ENCODE results near the gene TSPAN14.

The TSPAN14 gene

GRCh38 chr10:80491251-80492102 lies 37.4 kb downstream of the TSPAN14 start:
- Histone ChIP-seq H3K27me3 (ENCODE audit: control insufficient read depth, insufficient read depth, low read length) (no peaks in the 10 kb centered on the region), H3K36me3 (ENCODE audit: control insufficient read depth, insufficient read depth, low read length) (peaks cover 39% of the 10 kb centered on the region), H3K9ac (ENCODE audit: low read length) (no peak overlapping the region), H3K4me3 (ENCODE audit: low read depth, low read length) (no peak overlapping the region), H3K9me3 (ENCODE audit: control insufficient read depth, insufficient read depth, low read depth, low read length) (no peaks in the 10 kb centered on the region), H3K4me1 (ENCODE audit: control insufficient read depth, insufficient read depth, low read length) (peaks cover 16% of the 10 kb centered on the region), H3K27ac (ENCODE audit: low read depth, low read length) (no peak overlapping the region)

GRCh38 chr10:80492848-80493521 lies 38.9 kb downstream of the TSPAN14 start:
- Histone ChIP-seq H3K27me3 (ENCODE audit: control insufficient read depth, insufficient read depth, low read length) (no peaks in the 10 kb centered on the region), H3K4me3 (ENCODE audit: low read depth, low read length) (no peak overlapping the region), H3K27ac (ENCODE audit: low read depth, low read length) (no peak overlapping the region), H3K36me3 (ENCODE audit: control insufficient read depth, insufficient read depth, low read length) (peaks cover 39% of the 10 kb centered on the region), H3K9me3 (ENCODE audit: control insufficient read depth, insufficient read depth, low read depth, low read length) (no peaks in the 10 kb centered on the region), H3K4me1 (ENCODE audit: control insufficient read depth, insufficient read depth, low read length) (peaks cover 11% of the 10 kb centered on the region), H3K9ac (ENCODE audit: low read length) (no peak overlapping the region)

- Histone ChIP-seq H3K27ac (ENCODE audit: low read depth, low read length) (no peak overlapping the region), H3K4me1 (ENCODE audit: control insufficient read depth, insufficient read depth, low read length) (peaks cover 14% of the 10 kb centered on the region), H3K36me3 (ENCODE audit: control insufficient read depth, insufficient read depth, low read length) (peaks cover 39% of the 10 kb centered on the region), H3K27me3 (ENCODE audit: control insufficient read depth, insufficient read depth, low read length) (no peaks in the 10 kb centered on the region), H3K9me3 (ENCODE audit: control insufficient read depth, insufficient read depth, low read depth, low read length) (no peaks in the 10 kb centered on the region), H3K9ac (ENCODE audit: low read length) (no peak overlapping the region), H3K4me3 (ENCODE audit: low read depth, low read length) (no peak overlapping the region)
These were observed 39.5 kb downstream of the TSPAN14 start for GRCh38 chr10:80493522-80494051.

- no peak overlapping the region for H3K4me3 ChIP-seq (ENCODE audit: low read depth, low read length)
- peaks cover 14% of the 10 kb centered on the region for H3K36me3 ChIP-seq (ENCODE audit: control insufficient read depth, insufficient read depth, low read length)
- H3K9ac ChIP-seq (ENCODE audit: low read length) = no peak overlapping the region
- no peak overlapping the region for H3K27ac ChIP-seq (ENCODE audit: low read depth, low read length)
- H3K9me3 ChIP-seq (ENCODE audit: control insufficient read depth, insufficient read depth, low read depth, low read length) = no peaks in the 10 kb centered on the region
- peaks cover 32% of the 10 kb centered on the region for H3K4me1 ChIP-seq (ENCODE audit: control insufficient read depth, insufficient read depth, low read length)
- no peaks in the 10 kb centered on the region for H3K27me3 ChIP-seq (ENCODE audit: control insufficient read depth, insufficient read depth, low read length)
These were observed 42.6 kb downstream of the TSPAN14 start for GRCh38 chr10:80496555-80497172.

- H3K9ac ChIP-seq (ENCODE audit: low read length) = no peak overlapping the region
- no peak overlapping the region for H3K4me3 ChIP-seq (ENCODE audit: low read depth, low read length)
- H3K4me1 ChIP-seq (ENCODE audit: control insufficient read depth, insufficient read depth, low read length) = peaks cover 39% of the 10 kb centered on the region
These were observed 43.3 kb downstream of the TSPAN14 start for GRCh38 chr10:80497187-80498077.

GRCh38 chr10:80498078-80498832 lies 44.1 kb downstream of the TSPAN14 start:
- no peak overlapping the region for H3K9ac ChIP-seq (ENCODE audit: low read length)
- peaks cover 47% of the 10 kb centered on the region for H3K4me1 ChIP-seq (ENCODE audit: control insufficient read depth, insufficient read depth, low read length)
- no peak overlapping the region for H3K4me3 ChIP-seq (ENCODE audit: low read depth, low read length)
- H3K27me3 ChIP-seq (ENCODE audit: control insufficient read depth, insufficient read depth, low read length) = no peaks in the 10 kb centered on the region
- H3K27ac ChIP-seq (ENCODE audit: low read depth, low read length) = no peak overlapping the region
- no peaks in the 10 kb centered on the region for H3K9me3 ChIP-seq (ENCODE audit: control insufficient read depth, insufficient read depth, low read depth, low read length)
- H3K36me3 ChIP-seq (ENCODE audit: control insufficient read depth, insufficient read depth, low read length) = 0 out of 2 replicates have a peak, but pooled peaks cover 8% of the 10 kb centered on the region

More at GRCh38 chr10:80497187-80498077, 43.3 kb downstream of the TSPAN14 start:
- no peak overlapping the region for H3K27ac ChIP-seq (ENCODE audit: low read depth, low read length)
- H3K9me3 ChIP-seq (ENCODE audit: control insufficient read depth, insufficient read depth, low read depth, low read length) = no peaks in the 10 kb centered on the region
- H3K36me3 ChIP-seq (ENCODE audit: control insufficient read depth, insufficient read depth, low read length) = 0 out of 2 replicates have a peak, but pooled peaks cover 8% of the 10 kb centered on the region
- no peaks in the 10 kb centered on the region for H3K27me3 ChIP-seq (ENCODE audit: control insufficient read depth, insufficient read depth, low read length)

- Histone ChIP-seq H3K4me1 (ENCODE audit: control insufficient read depth, insufficient read depth, low read length) (peaks cover 55% of the 10 kb centered on the region), H3K9me3 (ENCODE audit: control insufficient read depth, insufficient read depth, low read depth, low read length) (no peaks in the 10 kb centered on the region), H3K27me3 (ENCODE audit: control insufficient read depth, insufficient read depth, low read length) (no peaks in the 10 kb centered on the region), H3K36me3 (ENCODE audit: control insufficient read depth, insufficient read depth, low read length) (0 out of 2 replicates have a peak, but pooled peaks cover 8% of the 10 kb centered on the region), H3K4me3 (ENCODE audit: low read depth, low read length) (no peak overlapping the region), H3K9ac (ENCODE audit: low read length) (no peak overlapping the region), H3K27ac (ENCODE audit: low read depth, low read length) (no peak overlapping the region)
These were observed 45.0 kb downstream of the TSPAN14 start for GRCh38 chr10:80498833-80499741.

GRCh38 chr10:80500572-80501380 lies 46.7 kb downstream of the TSPAN14 start:
- no peaks in the 10 kb centered on the region for H3K27me3 ChIP-seq (ENCODE audit: control insufficient read depth, insufficient read depth, low read length)
- no peak overlapping the region for H3K9ac ChIP-seq (ENCODE audit: low read length)
- H3K4me1 ChIP-seq (ENCODE audit: control insufficient read depth, insufficient read depth, low read length) = peaks cover 65% of the 10 kb centered on the region
- no peaks in the 10 kb centered on the region for H3K9me3 ChIP-seq (ENCODE audit: control insufficient read depth, insufficient read depth, low read depth, low read length)
- H3K27ac ChIP-seq (ENCODE audit: low read depth, low read length) = no peak overlapping the region
- no peak overlapping the region for H3K4me3 ChIP-seq (ENCODE audit: low read depth, low read length)
- H3K36me3 ChIP-seq (ENCODE audit: control insufficient read depth, insufficient read depth, low read length) = no peaks in the 10 kb centered on the region
